IMR-90 (cell line): ENCODE data around the gene SDS. TPM values are rescaled to one million over a fixed set of nuclear protein-coding genes. Genes with fewer than 3 reads are reported as not detected.

Experiments
- ATAC-seq: fragments of 200-7000 bp; cut with Tn5 transposase; 2 replicates; pipeline ENCODE4 v1.9.1; 2020; ENCODE audit warnings: low read depth, mild to moderate bottlenecking, moderate library complexity
- BruUV-seq: library from RNA; stranded (reverse); fragments of 400-500 nt; replicated peaks from 2 replicates; lab custom pipeline; 2021; lab: Mats Ljungman, UMichigan
- CTCF ChIA-PET: fragments of 300-600 bp; formaldehyde crosslinking; extraction: SDS; loops from one replicate; lab custom pipeline; 2021; ENCODE audit warnings: antibody characterized with exemption; lab: Yijun Ruan, JAX
- POLR2A ChIA-PET: fragments of 300-600 bp; sonication (Branson Sonifier 250); formaldehyde crosslinking; loops from one replicate; lab custom pipeline; 2022; ENCODE audit warnings: antibody characterized with exemption; ENCODE audit not compliant: unreplicated experiment; lab: Charles Lee
- DNase-seq: peaks from one replicate; pipeline ENCODE4 v3.0.0; 2013
- H2AFZ ChIP-seq: replicated peaks from 2 replicates; pipeline ENCODE3; 2013; ENCODE audit warnings: low read length, mild to moderate bottlenecking; ENCODE audit not compliant: poor library complexity
- H2AK5ac ChIP-seq: 2 replicates; pipeline ENCODE4 v1.6.1; 2013; ENCODE audit warnings: low read depth, low read length, inconsistent platforms
- H2AK9ac ChIP-seq: replicated peaks from 2 replicates; pipeline ENCODE3; 2013; ENCODE audit warnings: mild to moderate bottlenecking, low read depth, low read length, moderate library complexity; ENCODE audit not compliant: poor library complexity
- H2BK120ac ChIP-seq: 2 replicates; pipeline ENCODE4 v1.6.1; 2013; ENCODE audit warnings: low read depth, low read length, inconsistent platforms
- H2BK15ac ChIP-seq: 3 replicates; pipeline ENCODE4 v1.6.1; 2013; ENCODE audit warnings: low read depth, low read length, inconsistent platforms
- H2BK20ac ChIP-seq: 2 replicates; pipeline ENCODE4 v1.6.1; 2013; ENCODE audit warnings: low read depth, mild to moderate bottlenecking, inconsistent platforms, low read length, moderate library complexity
- H2BK5ac ChIP-seq: 2 replicates; pipeline ENCODE4 v1.6.1; 2013; ENCODE audit warnings: mild to moderate bottlenecking, low read depth, low read length, inconsistent platforms; ENCODE audit not compliant: poor library complexity, severe bottlenecking
- H3K14ac ChIP-seq: replicated peaks from 2 replicates; pipeline ENCODE4 v1.6.1; 2013; ENCODE audit warnings: low read depth, low read length, inconsistent platforms
- H3K18ac ChIP-seq: 2 replicates; pipeline ENCODE4 v1.6.1; 2013; ENCODE audit warnings: low read depth, low read length, control low read depth
- H3K23ac ChIP-seq: 2 replicates; pipeline ENCODE4 v1.6.1; 2013; ENCODE audit warnings: low read depth, low read length, inconsistent platforms
- H3K27ac ChIP-seq: 2 replicates; pipeline ENCODE4 v1.5.1; 2013; ENCODE audit warnings: mild to moderate bottlenecking, control low read depth, low read length; ENCODE audit not compliant: insufficient read depth
- H3K27me3 ChIP-seq: 2 replicates; pipeline ENCODE4 v1.6.1; 2013; ENCODE audit warnings: low read length; ENCODE audit not compliant: control insufficient read depth, insufficient read depth
- H3K36me3 ChIP-seq: 2 replicates; pipeline ENCODE4 v1.6.1; 2013; ENCODE audit warnings: low read length, mixed read lengths; ENCODE audit not compliant: control insufficient read depth, insufficient read depth
- H3K4ac ChIP-seq: 2 replicates; pipeline ENCODE4 v1.6.1; 2013; ENCODE audit warnings: low read depth, low read length, inconsistent platforms
- H3K4me1 ChIP-seq: 2 replicates; pipeline ENCODE4 v1.6.1; 2013; ENCODE audit warnings: low read length, mixed read lengths; ENCODE audit not compliant: control insufficient read depth, insufficient read depth
- H3K4me2 ChIP-seq: 2 replicates; pipeline ENCODE4 v1.6.1; 2013; ENCODE audit warnings: low read depth, mild to moderate bottlenecking, control low read depth, low read length, moderate library complexity
- H3K4me3 ChIP-seq: 2 replicates; pipeline ENCODE4 v1.5.1; 2013; ENCODE audit warnings: low read depth, mild to moderate bottlenecking, control low read depth, low read length, moderate library complexity; ENCODE audit not compliant: insufficient read depth
- H3K56ac ChIP-seq: 2 replicates; pipeline ENCODE4 v1.6.1; 2013; ENCODE audit warnings: low read length, inconsistent platforms; ENCODE audit not compliant: insufficient read depth; ENCODE audit errors: extremely low read depth
- H3K79me1 ChIP-seq, 2 experiments: 2 replicates each; pipeline ENCODE4 v1.6.1; 2013; ENCODE audit warnings: low read length in 2 of 2, inconsistent platforms in 1 of 2, low read depth in 1 of 2
- H3K9ac ChIP-seq: 2 replicates; pipeline ENCODE4 v1.6.1; 2013; ENCODE audit warnings: low read depth, low read length, control low read depth
- H3K9me1 ChIP-seq: 2 replicates; pipeline ENCODE4 v1.6.1; 2013; ENCODE audit warnings: low read length, inconsistent platforms; ENCODE audit not compliant: insufficient read depth
- H3K9me3 ChIP-seq: 2 replicates; pipeline ENCODE4 v1.6.1; 2013; ENCODE audit warnings: low read length; ENCODE audit not compliant: control insufficient read depth, insufficient read depth
- H4K20me1 ChIP-seq: 2 replicates; pipeline ENCODE4 v1.6.1; 2013; ENCODE audit warnings: low read length, inconsistent platforms; ENCODE audit not compliant: insufficient read depth
- H4K5ac ChIP-seq: 2 replicates; pipeline ENCODE4 v1.6.1; 2013; ENCODE audit warnings: mild to moderate bottlenecking, low read depth, low read length, control low read depth
- H4K8ac ChIP-seq, 2 experiments: 2 replicates each; pipeline ENCODE4 v1.6.1; 2013; ENCODE audit warnings: low read depth in 2 of 2, low read length in 2 of 2, control low read depth in 1 of 2, inconsistent platforms in 1 of 2
- H4K91ac ChIP-seq: 2 replicates; pipeline ENCODE4 v1.6.1; 2013; ENCODE audit warnings: low read depth, low read length, inconsistent platforms; ENCODE audit not compliant: insufficient read depth
- CHD1 ChIP-seq: IDR thresholded peaks from 2 replicates; pipeline ENCODE4 v1.6.1; 2012; ENCODE audit warnings: low read depth, low read length, improper control_type of control experiment
- POLR2A ChIP-seq: IDR thresholded peaks from 2 replicates; pipeline ENCODE4 v1.6.1; 2012; ENCODE audit warnings: mild to moderate bottlenecking, low read depth, low read length
- RCOR1 ChIP-seq: IDR thresholded peaks from 2 replicates; pipeline ENCODE4 v1.6.1; 2012; ENCODE audit warnings: mild to moderate bottlenecking, low read length, improper control_type of control experiment; ENCODE audit not compliant: insufficient replicate concordance
- RFX5 ChIP-seq: IDR thresholded peaks from 2 replicates; pipeline ENCODE4 v1.8.0; 2012; ENCODE audit warnings: low read depth, mild to moderate bottlenecking, low read length, moderate library complexity
- WGBS, 2 experiments: methylation state at CpG; one replicate each; pipeline versions ENCODE4 v1.1.5 to v1.1.7; 2013; ENCODE audit warnings: missing lambda C conversion rate in 2 of 2; ENCODE audit not compliant: insufficient read length in 1 of 2; ENCODE audit errors: extremely low coverage in 2 of 2; 5-methylcytosine and 5-hydroxymethylcytosine counted together
- dilution Hi-C: fragments of 300-500 bp; cut with HindIII; formaldehyde crosslinking; loops from one replicate; pipeline ENCODE4 v1.14.3; 2018; ENCODE audit warnings: low sequenced_read_pairs; ENCODE audit not compliant: unreplicated experiment
- in situ Hi-C: fragments of 300-500 bp; cut with MboI; formaldehyde crosslinking; loops from 3 replicates; pipeline ENCODE4 v1.14.3; 2019; ENCODE audit warnings: low sequenced_read_pairs, inconsistent platforms, mixed read lengths
- intact Hi-C: fragments of 100-400 bp; cut with micrococcal nuclease; formaldehyde crosslinking; loops from 2 replicates; pipeline ENCODE4 v1.10.0; 2022
- polyA plus RNA-seq, 3 experiments: library from polyadenylated mRNA; depleted of rRNA; stranded (reverse); fragments of >200 nt; gene quantifications; 2 replicates each; pipeline ENCODE4 v1.2.3, GENCODE V29; 2012; ENCODE audit warnings: low replicate concordance in 1 of 3
- total RNA-seq: library from RNA; depleted of rRNA; stranded (reverse); fragments of >200 nt; gene quantifications from 2 replicates; pipeline ENCODE4 v1.2.3, GENCODE V29; 2012
- TF ChIP-seq, protein P1 (sequence below): conservative IDR thresholded peaks from 2 replicates; pipeline ENCODE4 v1.5.1; 2012; ENCODE audit warnings: mild to moderate bottlenecking, low read depth, low read length, improper control_type of control experiment

The SDS gene
- total and polyA plus RNA-seq, 2 of the 4 experiments (the other 2 are of a cell fraction): not detected

DNA sequence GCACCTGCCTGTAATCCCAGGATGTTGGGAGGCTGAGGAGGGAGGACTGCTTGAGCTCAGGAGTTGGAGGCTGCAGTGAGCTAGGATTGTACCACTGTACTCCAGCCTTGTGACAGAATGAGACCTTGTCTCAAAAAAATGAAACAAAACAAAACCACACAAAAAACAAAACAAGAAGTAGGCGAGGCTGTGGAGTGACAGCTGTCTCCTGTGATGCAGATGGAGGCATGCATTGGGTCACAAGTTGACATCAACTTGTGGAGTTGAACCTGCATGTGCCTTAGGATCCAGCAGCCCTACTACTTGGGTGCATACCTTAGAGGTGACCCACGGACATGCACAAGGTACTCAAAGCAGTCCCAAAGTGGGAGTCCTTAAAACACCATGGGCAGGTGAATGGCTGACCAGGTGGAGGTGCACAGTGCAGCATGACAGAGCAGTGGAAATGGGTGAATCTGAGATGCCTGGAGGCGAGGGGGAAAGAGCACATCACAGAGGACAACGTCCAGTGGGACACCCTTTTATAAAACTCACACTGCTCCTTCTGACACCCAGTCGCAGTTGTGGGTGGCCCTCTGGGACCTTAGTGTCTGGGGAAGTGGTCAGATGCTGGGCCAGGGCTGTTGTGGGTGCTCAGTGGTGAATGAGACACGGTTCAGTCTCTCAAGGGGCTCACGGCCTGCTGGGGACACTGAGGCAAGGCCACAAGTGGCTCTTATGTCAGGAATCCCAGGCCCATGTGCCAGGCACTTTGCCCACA lies 32.6 kb downstream of the SDS start:
- H3K18ac ChIP-seq: no peak overlapping the region
- intact Hi-C loops (no loop called here), dilution Hi-C loops (no loop called here), in situ Hi-C loops (no loop called here)
- H3K27me3 ChIP-seq: no peaks in the 10 kb centered on the region
- H2AK5ac ChIP-seq: no peak overlapping the region
- ChIA-PET POLR2A (no interaction called here), CTCF (no interaction called here)
- TF ChIP-seq CHD1 (no peak), POLR2A (no peak), RFX5 (no peak), RCOR1 (no peak)
- TF ChIP-seq, protein P1, sequence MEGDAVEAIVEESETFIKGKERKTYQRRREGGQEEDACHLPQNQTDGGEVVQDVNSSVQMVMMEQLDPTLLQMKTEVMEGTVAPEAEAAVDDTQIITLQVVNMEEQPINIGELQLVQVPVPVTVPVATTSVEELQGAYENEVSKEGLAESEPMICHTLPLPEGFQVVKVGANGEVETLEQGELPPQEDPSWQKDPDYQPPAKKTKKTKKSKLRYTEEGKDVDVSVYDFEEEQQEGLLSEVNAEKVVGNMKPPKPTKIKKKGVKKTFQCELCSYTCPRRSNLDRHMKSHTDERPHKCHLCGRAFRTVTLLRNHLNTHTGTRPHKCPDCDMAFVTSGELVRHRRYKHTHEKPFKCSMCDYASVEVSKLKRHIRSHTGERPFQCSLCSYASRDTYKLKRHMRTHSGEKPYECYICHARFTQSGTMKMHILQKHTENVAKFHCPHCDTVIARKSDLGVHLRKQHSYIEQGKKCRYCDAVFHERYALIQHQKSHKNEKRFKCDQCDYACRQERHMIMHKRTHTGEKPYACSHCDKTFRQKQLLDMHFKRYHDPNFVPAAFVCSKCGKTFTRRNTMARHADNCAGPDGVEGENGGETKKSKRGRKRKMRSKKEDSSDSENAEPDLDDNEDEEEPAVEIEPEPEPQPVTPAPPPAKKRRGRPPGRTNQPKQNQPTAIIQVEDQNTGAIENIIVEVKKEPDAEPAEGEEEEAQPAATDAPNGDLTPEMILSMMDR: no peak
- no peak overlapping the region for H3K14ac ChIP-seq
- H4K20me1 ChIP-seq: peaks cover 5% of the 10 kb centered on the region; the same call in 1 of the 2 replicates
- no peak overlapping the region for H4K8ac ChIP-seq
- H3K9ac ChIP-seq: no peak overlapping the region
- no peak overlapping the region for H3K4me3 ChIP-seq
- H3K9me1 ChIP-seq: peaks cover 28% of the 10 kb centered on the region
- H3K9me3 ChIP-seq: no peaks in the 10 kb centered on the region
- no peak for ATAC-seq
- H3K4me1 ChIP-seq: no peaks in the 10 kb centered on the region; the same call in 1 of the 2 replicates
- no peak overlapping the region for H3K56ac ChIP-seq
- H3K36me3 ChIP-seq: peaks cover 17% of the 10 kb centered on the region
- 100% methylated on average over 1 of the region's 7 CpGs; no CpG with 5 or more reads in 1 of the 2 experiments for WGBS, 2 experiments
- no peak overlapping the region for H3K4me2 ChIP-seq
- no peak overlapping the region for H4K91ac ChIP-seq
- no peak for DNase-seq
- no peak overlapping the region for H2BK120ac ChIP-seq
- no peak overlapping the region for H3K27ac ChIP-seq
- no peak overlapping the region for H2BK5ac ChIP-seq
- no peak overlapping the region for H3K23ac ChIP-seq
- no peak overlapping the region for H2AFZ ChIP-seq
- no peak overlapping the region for H4K5ac ChIP-seq
- no peak overlapping the region for H3K4ac ChIP-seq
- H2BK20ac ChIP-seq: no peak overlapping the region; the same call in 1 of the 2 replicates
- peaks cover 0 to 15% of the 10 kb centered on the region in 2 experiments; a peak in 2 of 4 replicates for H3K79me1 ChIP-seq
- no TSS peak for BruUV-seq
- no peak overlapping the region for H2BK15ac ChIP-seq
- no peak overlapping the region for H2AK9ac ChIP-seq
